ENCODE results near the gene ADCY1. TPM values are rescaled to one million over a fixed set of nuclear protein-coding genes. Genes with fewer than 3 reads are reported as not detected.
"Not testable (repeated sequence)": the region's sequence is repeated elsewhere in the genome, so short reads cannot be mapped to it uniquely, and the experiment has no call there.

The ADCY1 gene
- total RNA-seq, 1 experiment from 2014 or later: 0.66 TPM

- Histone ChIP-seq H3K36me3 (no peaks in the 10 kb centered on the region), H3K27me3 (no peaks in the 10 kb centered on the region), H3K4me3 (no peak overlapping the region), H3K9me3 (no peaks in the 10 kb centered on the region)
- DNase-seq: no peak
These were observed 139.7 kb downstream of the ADCY1 start for GRCh38 chr7:45713669-45714520.

- no peak for DNase-seq
- H3K36me3 ChIP-seq: no peaks in the 10 kb centered on the region
- no peak overlapping the region for H3K4me3 ChIP-seq
- no peaks in the 10 kb centered on the region for H3K27me3 ChIP-seq
- H3K9me3 ChIP-seq: no peaks in the 10 kb centered on the region
These were observed 140.3 kb downstream of the ADCY1 start for GRCh38 chr7:45714521-45714820.

- H3K36me3 ChIP-seq: no peaks in the 10 kb centered on the region
- H3K9me3 ChIP-seq: no peaks in the 10 kb centered on the region
- no peaks in the 10 kb centered on the region for H3K27me3 ChIP-seq
- no peak overlapping the region for H3K4me3 ChIP-seq
- no peak for DNase-seq
These were observed 141.5 kb downstream of the ADCY1 start for GRCh38 chr7:45715471-45716352.

- no peaks in the 10 kb centered on the region for H3K27me3 ChIP-seq
- no peak for DNase-seq
- no peaks in the 10 kb centered on the region for H3K36me3 ChIP-seq
- H3K9me3 ChIP-seq: no peaks in the 10 kb centered on the region
- H3K4me3 ChIP-seq: no peak overlapping the region
These were observed 142.4 kb downstream of the ADCY1 start for GRCh38 chr7:45716380-45717203.

GRCh38 chr7:45717537-45718235 lies 143.5 kb downstream of the ADCY1 start:
- no peaks in the 10 kb centered on the region for H3K36me3 ChIP-seq
- no peak for DNase-seq
- H3K9me3 ChIP-seq: no peaks in the 10 kb centered on the region
- H3K4me3 ChIP-seq: no peak overlapping the region
- H3K27me3 ChIP-seq: no peaks in the 10 kb centered on the region

- no peaks in the 10 kb centered on the region for H3K9me3 ChIP-seq
- no peak for DNase-seq
- H3K4me3 ChIP-seq: no peak overlapping the region
- no peaks in the 10 kb centered on the region for H3K27me3 ChIP-seq
- H3K36me3 ChIP-seq: peaks cover 3% of the 10 kb centered on the region; the same call in 1 of the 2 replicates
These were observed 144.5 kb downstream of the ADCY1 start for GRCh38 chr7:45718464-45719330.

- H3K27me3 ChIP-seq: no peaks in the 10 kb centered on the region
- DNase-seq: no peak
- H3K4me3 ChIP-seq: no peak overlapping the region
- no peaks in the 10 kb centered on the region for H3K9me3 ChIP-seq
- peaks cover 14% of the 10 kb centered on the region for H3K36me3 ChIP-seq
These were observed 146.8 kb downstream of the ADCY1 start for GRCh38 chr7:45720989-45721388.

GRCh38 chr7:45721686-45722598 lies 147.8 kb downstream of the ADCY1 start:
- Histone ChIP-seq H3K4me3 (no peak overlapping the region), H3K27me3 (no peaks in the 10 kb centered on the region), H3K9me3 (no peaks in the 10 kb centered on the region), H3K36me3 (peaks cover 21% of the 10 kb centered on the region)
- no peak for DNase-seq

- not testable (repeated sequence) for DNase-seq, H3K27me3 ChIP-seq, H3K4me3 ChIP-seq, H3K9me3 ChIP-seq
- H3K36me3 ChIP-seq: peaks cover 47% of the 10 kb centered on the region
These were observed 151.1 kb downstream of the ADCY1 start for GRCh38 chr7:45725231-45725630.

- no peak overlapping the region for H3K4me3 ChIP-seq
- peaks cover 47% of the 10 kb centered on the region for H3K36me3 ChIP-seq
- H3K27me3 ChIP-seq: no peaks in the 10 kb centered on the region
- no peaks in the 10 kb centered on the region for H3K9me3 ChIP-seq
- DNase-seq: no peak
These were observed 152.7 kb downstream of the ADCY1 start for GRCh38 chr7:45726883-45727282.

- not testable (repeated sequence) for H3K9me3 ChIP-seq, H3K4me3 ChIP-seq, H3K27me3 ChIP-seq, DNase-seq
- peaks cover 26% of the 10 kb centered on the region for H3K36me3 ChIP-seq
These were observed 157.7 kb downstream of the ADCY1 start for GRCh38 chr7:45731692-45732443.

GRCh38 chr7:45738920-45739319 lies 164.8 kb downstream of the ADCY1 start:
- not testable (repeated sequence) for DNase-seq, H3K4me3 ChIP-seq
- H3K36me3 ChIP-seq: peaks cover 14% of the 10 kb centered on the region

GRCh38 chr7:45740573-45740972 lies 166.4 kb downstream of the ADCY1 start:
- not testable (repeated sequence) for H3K27me3 ChIP-seq, H3K9me3 ChIP-seq, H3K4me3 ChIP-seq, DNase-seq
- H3K36me3 ChIP-seq: peaks cover 14% of the 10 kb centered on the region

More at GRCh38 chr7:45738920-45739319, 164.8 kb downstream of the ADCY1 start:
- H3K27me3 ChIP-seq, H3K9me3 ChIP-seq: not testable (repeated sequence)

- H3K27me3 ChIP-seq, H3K9me3 ChIP-seq, H3K4me3 ChIP-seq, DNase-seq: not testable (repeated sequence)
- peaks cover 36% of the 10 kb centered on the region for H3K36me3 ChIP-seq
These were observed 174.8 kb downstream of the ADCY1 start for GRCh38 chr7:45748976-45749375.
